Liver (tissue), 9 donors: ENCODE measurements around the gene CRYBB3. TPM values are rescaled to one million over a fixed set of nuclear protein-coding genes. Genes with fewer than 3 reads are reported as not detected.

Experiments
- DNase-seq: peaks from one replicate; pipeline ENCODE4 v3.0.0-alpha.2; 2017; ENCODE audit warnings: low spot score
- H3K27ac ChIP-seq, 2 donors: one replicate each; pipeline ENCODE4 v1.7.0; 2013; ENCODE audit warnings: inconsistent platforms in 2 of 2, low read length in 2 of 2, control low read depth in 1 of 2, low read depth in 1 of 2, mild to moderate bottlenecking in 1 of 2
- H3K27me3 ChIP-seq, 4 donors: one replicate each; pipeline versions ENCODE4 v1.6.1 to v1.7.0; 2013; ENCODE audit warnings: low read length in 3 of 4, inconsistent platforms in 1 of 4, mild to moderate bottlenecking in 1 of 4, moderate library complexity in 1 of 4; ENCODE audit not compliant: control insufficient read depth in 4 of 4, insufficient read depth in 4 of 4
- H3K36me3 ChIP-seq, 4 donors: one replicate each; pipeline versions ENCODE4 v1.6.1 to v1.7.0; 2013; ENCODE audit warnings: low read length in 3 of 4, mild to moderate bottlenecking in 3 of 4, low read depth in 1 of 4, moderate library complexity in 1 of 4; ENCODE audit not compliant: control insufficient read depth in 4 of 4, insufficient read depth in 3 of 4
- H3K4me1 ChIP-seq, 4 donors: one replicate each; pipeline versions ENCODE4 v1.6.1 to v1.7.0; 2013; ENCODE audit warnings: low read length in 3 of 4, mild to moderate bottlenecking in 3 of 4, moderate library complexity in 1 of 4; ENCODE audit not compliant: control insufficient read depth in 4 of 4, insufficient read depth in 4 of 4
- H3K4me3 ChIP-seq, 3 donors: one replicate each; pipeline versions ENCODE4 v1.6.1 to v1.7.0; 2013; ENCODE audit warnings: low read length in 3 of 3, control low read depth in 1 of 3, low read depth in 1 of 3, mild to moderate bottlenecking in 1 of 3
- H3K9ac ChIP-seq, 2 donors: one replicate each; pipeline ENCODE4 v1.7.0; 2013; ENCODE audit warnings: low read length in 2 of 2, mild to moderate bottlenecking in 2 of 2, moderate library complexity in 2 of 2, control low read depth in 1 of 2, low read depth in 1 of 2
- H3K9me3 ChIP-seq, 4 donors: one replicate each; pipeline versions ENCODE4 v1.6.1 to v1.7.0; 2013; ENCODE audit warnings: low read length in 3 of 4; ENCODE audit not compliant: control insufficient read depth in 4 of 4
- EGR1 ChIP-seq, 2 donors: IDR thresholded peaks; 2 replicates each; pipeline ENCODE4 v1.6.1; 2016 to 2018; ENCODE audit warnings: antibody characterized with exemption in 2 of 2, low read depth in 2 of 2
- FOXA1 ChIP-seq: IDR thresholded peaks from 2 replicates; pipeline ENCODE4 v1.6.1; 2016; ENCODE audit warnings: antibody characterized with exemption
- FOXA2 ChIP-seq: IDR thresholded peaks from 2 replicates; pipeline ENCODE4 v1.6.1; 2016; ENCODE audit warnings: antibody characterized with exemption
- GABPA ChIP-seq, 2 donors: IDR thresholded peaks in 1 of 2; conservative IDR thresholded peaks in 1 of 2; 2 replicates each; pipeline ENCODE4 v1.6.1; 2016; ENCODE audit warnings: antibody characterized with exemption in 2 of 2, mild to moderate bottlenecking in 1 of 2, moderate library complexity in 1 of 2
- HNF4A ChIP-seq, 2 donors: conservative IDR thresholded peaks; 2 replicates each; pipeline ENCODE4 v1.6.1; 2016; ENCODE audit warnings: antibody characterized with exemption in 2 of 2, mild to moderate bottlenecking in 2 of 2
- HNF4G ChIP-seq: IDR thresholded peaks from 2 replicates; pipeline ENCODE4 v1.6.1; 2016; ENCODE audit warnings: antibody characterized with exemption
- JUND ChIP-seq, 2 donors: IDR thresholded peaks; 2 replicates each; pipeline ENCODE4 v1.6.1; 2016; ENCODE audit warnings: antibody characterized with exemption in 2 of 2
- MAX ChIP-seq: IDR thresholded peaks from 2 replicates; pipeline ENCODE4 v1.6.1; 2016; ENCODE audit warnings: antibody characterized with exemption
- NR2F2 ChIP-seq: IDR thresholded peaks from 2 replicates; pipeline ENCODE4 v1.6.1; 2016; ENCODE audit warnings: antibody characterized with exemption
- RAD21 ChIP-seq, 2 donors: IDR thresholded peaks; 2 replicates each; pipeline ENCODE4 v1.6.1; 2016; ENCODE audit warnings: antibody characterized with exemption in 2 of 2, mild to moderate bottlenecking in 2 of 2
- RXRA ChIP-seq, 2 donors: IDR thresholded peaks; 2 replicates each; pipeline ENCODE4 v1.6.1; 2017 to 2018; ENCODE audit warnings: antibody characterized with exemption in 2 of 2, mild to moderate bottlenecking in 1 of 2
- SP1 ChIP-seq: IDR thresholded peaks from 2 replicates; pipeline ENCODE4 v1.6.1; 2018; ENCODE audit warnings: antibody characterized with exemption, mild to moderate bottlenecking
- TAF1 ChIP-seq: conservative IDR thresholded peaks from 2 replicates; pipeline ENCODE4 v1.6.1; 2016; ENCODE audit warnings: antibody characterized with exemption, mild to moderate bottlenecking
- YY1 ChIP-seq: IDR thresholded peaks from 2 replicates; pipeline ENCODE4 v1.6.1; 2016; ENCODE audit warnings: antibody characterized with exemption, mild to moderate bottlenecking
- ZBTB33 ChIP-seq: IDR thresholded peaks from 2 replicates; pipeline ENCODE4 v1.6.1; 2016; ENCODE audit warnings: antibody characterized with exemption
- whole genome bisulfite sequencing: extraction: QIAGEN DNeasy Blood & Tissue Kit; methylation state at CpG from one replicate; pipeline ENCODE4 v1.1.7; 2013; 5-methylcytosine and 5-hydroxymethylcytosine counted together
- polyA plus RNA-seq, 2 donors: library from polyadenylated mRNA; stranded (reverse) in 1 of 2; unstranded in 1 of 2; fragments of 200-250 nt in 1 of 2; fragments of >200 nt in 1 of 2; fragmentation: Nextera tagmentation in 1 of 2; extraction: Ambion mirVana in 1 of 2; gene quantifications; one replicate each; pipeline versions ENCODE4 v1.2.1 to v1.2.3, GENCODE V29; 2013 to 2015
- total RNA-seq, 2 donors: library from RNA; depleted of rRNA; stranded (reverse); fragments of >200 nt; gene quantifications; one replicate each; pipeline ENCODE4 v1.2.3, GENCODE V29; 2014
- TF ChIP-seq, protein P1 (sequence below): IDR thresholded peaks from 2 replicates; pipeline ENCODE4 v1.6.1; 2016; ENCODE audit warnings: antibody characterized with exemption, mild to moderate bottlenecking
- TF ChIP-seq, protein P2 (sequence below): fragments of 150-350 bp; IDR thresholded peaks from 2 replicates; pipeline ENCODE4 v1.5.1; 2017; ENCODE audit warnings: improper control_type of control experiment, low read depth, low read length; ENCODE audit not compliant: missing input control
- donor health status: healthy.
- donor health status: healthy.
- donor health status: healthy.
- donor health status: healthy.
- donor health status: healthy.

Gene CRYBB3
- total and polyA plus RNA-seq, 4 donors: 0.25 to 0.38 TPM; not detected in 2

DNA sequence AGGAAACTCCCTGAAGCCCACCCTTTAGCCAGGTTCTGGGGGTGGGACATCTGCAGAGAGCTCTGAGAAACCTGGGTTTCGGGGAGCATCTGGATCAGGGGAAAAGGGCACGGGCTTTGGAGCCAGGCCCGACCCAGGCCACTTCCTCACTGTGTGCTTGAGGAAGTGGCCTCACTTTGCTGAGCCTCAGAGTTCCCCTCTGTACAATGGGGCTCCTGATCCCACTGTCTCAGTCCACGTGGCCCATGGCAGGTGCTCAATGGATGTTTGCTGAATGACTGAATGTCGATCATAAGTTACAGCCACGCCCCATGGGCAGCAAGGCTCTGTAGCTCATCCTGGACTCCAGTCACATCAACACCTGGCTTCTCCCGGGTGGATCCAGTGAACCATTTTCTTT lies 1.3 kb downstream of the CRYBB3 start:
- no peak for DNase-seq
- Histone ChIP-seq H3K4me3 (no peak overlapping the region), H3K9ac (no peak overlapping the region), H3K27me3 (no peaks in the 10 kb centered on the region), H3K27ac (no peak overlapping the region), H3K9me3 (no peaks in the 10 kb centered on the region), H3K4me1 (no peaks in the 10 kb centered on the region), H3K36me3 (peaks cover 5 to 20% (median 11%) of the 10 kb centered on the region in 4 donors)
- TF ChIP-seq RAD21 (IDR thresholded peaks at IDR 0.05) (no peak), FOXA2 (no peak), TAF1 (no peak), ZBTB33 (no peak), MAX (no peak), SP1 (no peak), HNF4A (conservative IDR thresholded peaks at IDR 0.05) (no peak), YY1 (no peak), NR2F2 (no peak), HNF4G (no peak), JUND (IDR thresholded peaks at IDR 0.05) (no peak), RXRA (IDR thresholded peaks at IDR 0.05) (no peak), FOXA1 (no peak)
- 83% methylated on average over 7 of the region's 7 CpGs for WGBS

DNA sequence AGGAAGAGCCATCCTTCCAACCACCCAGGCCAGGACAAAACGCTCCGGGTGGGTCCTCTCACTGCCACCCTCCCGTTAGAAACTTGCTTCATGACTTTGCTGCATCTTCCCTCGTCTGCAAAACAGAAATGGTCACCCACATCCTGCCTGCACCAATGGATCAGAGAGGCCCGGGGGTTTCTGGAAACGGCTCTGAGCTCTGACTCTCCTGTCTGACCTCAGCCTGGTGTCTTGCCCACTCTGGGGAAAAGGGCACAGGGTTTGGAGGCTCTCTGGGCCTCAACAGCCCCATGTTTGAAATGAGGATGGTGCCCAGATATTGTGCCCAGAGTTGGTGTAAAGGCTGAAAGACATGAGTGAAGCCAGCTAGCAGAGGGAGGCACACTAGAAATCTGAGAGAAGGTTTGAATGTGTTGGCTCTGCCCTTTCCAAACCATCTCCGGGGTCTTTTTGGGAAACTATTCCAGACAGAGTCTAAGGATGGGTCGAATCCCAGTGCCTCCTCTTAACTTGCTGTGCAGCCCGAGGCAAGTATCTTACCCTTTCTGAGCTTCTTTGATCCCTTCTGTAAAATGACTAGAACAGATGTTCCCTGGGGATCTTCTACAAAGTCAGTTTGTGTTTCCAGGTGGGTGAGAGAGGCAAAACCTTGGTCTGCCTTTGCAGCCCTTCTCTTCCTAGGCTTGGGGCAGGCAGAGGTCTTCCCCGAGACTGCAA lies 2.1 kb downstream of the CRYBB3 start:
- DNase-seq: no peak
- Histone ChIP-seq H3K4me3 (no peak overlapping the region), H3K36me3 (peaks cover 3 to 13% (median 10%) of the 10 kb centered on the region in 4 donors), H3K27me3 (no peaks in the 10 kb centered on the region), H3K27ac (no peak overlapping the region), H3K9me3 (no peaks in the 10 kb centered on the region), H3K9ac (no peak overlapping the region), H3K4me1 (no peaks in the 10 kb centered on the region)
- TF ChIP-seq TAF1 (no peak), JUND (IDR thresholded peaks at IDR 0.05) (no peak), GABPA (IDR thresholded peaks at IDR 0.05 in 1 of 2, conservative IDR thresholded peaks at IDR 0.05 in 1 of 2) (no peak), HNF4A (conservative IDR thresholded peaks at IDR 0.05) (no peak), HNF4G (no peak)
- 79% methylated on average over 10 of the region's 10 CpGs for WGBS

GRCh38 chr22:25202290-25202921 lies 2.7 kb downstream of the CRYBB3 start:
- TF ChIP-seq RAD21 (IDR thresholded peaks at IDR 0.05): peak; percentile 75 to 83
- TF ChIP-seq EGR1 (IDR thresholded peaks at IDR 0.05; ENCODE audit: low read depth in 2 of 2): no peak
- no peak for TF ChIP-seq NR2F2
- no peak for TF ChIP-seq RXRA (IDR thresholded peaks at IDR 0.05)
- TF ChIP-seq, protein P1, sequence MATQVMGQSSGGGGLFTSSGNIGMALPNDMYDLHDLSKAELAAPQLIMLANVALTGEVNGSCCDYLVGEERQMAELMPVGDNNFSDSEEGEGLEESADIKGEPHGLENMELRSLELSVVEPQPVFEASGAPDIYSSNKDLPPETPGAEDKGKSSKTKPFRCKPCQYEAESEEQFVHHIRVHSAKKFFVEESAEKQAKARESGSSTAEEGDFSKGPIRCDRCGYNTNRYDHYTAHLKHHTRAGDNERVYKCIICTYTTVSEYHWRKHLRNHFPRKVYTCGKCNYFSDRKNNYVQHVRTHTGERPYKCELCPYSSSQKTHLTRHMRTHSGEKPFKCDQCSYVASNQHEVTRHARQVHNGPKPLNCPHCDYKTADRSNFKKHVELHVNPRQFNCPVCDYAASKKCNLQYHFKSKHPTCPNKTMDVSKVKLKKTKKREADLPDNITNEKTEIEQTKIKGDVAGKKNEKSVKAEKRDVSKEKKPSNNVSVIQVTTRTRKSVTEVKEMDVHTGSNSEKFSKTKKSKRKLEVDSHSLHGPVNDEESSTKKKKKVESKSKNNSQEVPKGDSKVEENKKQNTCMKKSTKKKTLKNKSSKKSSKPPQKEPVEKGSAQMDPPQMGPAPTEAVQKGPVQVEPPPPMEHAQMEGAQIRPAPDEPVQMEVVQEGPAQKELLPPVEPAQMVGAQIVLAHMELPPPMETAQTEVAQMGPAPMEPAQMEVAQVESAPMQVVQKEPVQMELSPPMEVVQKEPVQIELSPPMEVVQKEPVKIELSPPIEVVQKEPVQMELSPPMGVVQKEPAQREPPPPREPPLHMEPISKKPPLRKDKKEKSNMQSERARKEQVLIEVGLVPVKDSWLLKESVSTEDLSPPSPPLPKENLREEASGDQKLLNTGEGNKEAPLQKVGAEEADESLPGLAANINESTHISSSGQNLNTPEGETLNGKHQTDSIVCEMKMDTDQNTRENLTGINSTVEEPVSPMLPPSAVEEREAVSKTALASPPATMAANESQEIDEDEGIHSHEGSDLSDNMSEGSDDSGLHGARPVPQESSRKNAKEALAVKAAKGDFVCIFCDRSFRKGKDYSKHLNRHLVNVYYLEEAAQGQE: no peak
- no peak for TF ChIP-seq TAF1
- TF ChIP-seq, protein P2, sequence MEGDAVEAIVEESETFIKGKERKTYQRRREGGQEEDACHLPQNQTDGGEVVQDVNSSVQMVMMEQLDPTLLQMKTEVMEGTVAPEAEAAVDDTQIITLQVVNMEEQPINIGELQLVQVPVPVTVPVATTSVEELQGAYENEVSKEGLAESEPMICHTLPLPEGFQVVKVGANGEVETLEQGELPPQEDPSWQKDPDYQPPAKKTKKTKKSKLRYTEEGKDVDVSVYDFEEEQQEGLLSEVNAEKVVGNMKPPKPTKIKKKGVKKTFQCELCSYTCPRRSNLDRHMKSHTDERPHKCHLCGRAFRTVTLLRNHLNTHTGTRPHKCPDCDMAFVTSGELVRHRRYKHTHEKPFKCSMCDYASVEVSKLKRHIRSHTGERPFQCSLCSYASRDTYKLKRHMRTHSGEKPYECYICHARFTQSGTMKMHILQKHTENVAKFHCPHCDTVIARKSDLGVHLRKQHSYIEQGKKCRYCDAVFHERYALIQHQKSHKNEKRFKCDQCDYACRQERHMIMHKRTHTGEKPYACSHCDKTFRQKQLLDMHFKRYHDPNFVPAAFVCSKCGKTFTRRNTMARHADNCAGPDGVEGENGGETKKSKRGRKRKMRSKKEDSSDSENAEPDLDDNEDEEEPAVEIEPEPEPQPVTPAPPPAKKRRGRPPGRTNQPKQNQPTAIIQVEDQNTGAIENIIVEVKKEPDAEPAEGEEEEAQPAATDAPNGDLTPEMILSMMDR: peak; percentile 87
- Histone ChIP-seq H3K36me3 (peaks cover 4 to 7% (median 6%) of the 10 kb centered on the region in 4 donors), H3K4me3 (no peak overlapping the region), H3K9me3 (no peaks in the 10 kb centered on the region), H3K27ac (no peak overlapping the region), H3K4me1 (no peaks in the 10 kb centered on the region), H3K9ac (no peak overlapping the region), H3K27me3 (no peaks in the 10 kb centered on the region)
- DNase-seq: peak; percentile 67
- WGBS: 59% methylated on average over 15 of the region's 15 CpGs
